ENCODE data around the gene JPH3.

JPH3 gene

DNA sequence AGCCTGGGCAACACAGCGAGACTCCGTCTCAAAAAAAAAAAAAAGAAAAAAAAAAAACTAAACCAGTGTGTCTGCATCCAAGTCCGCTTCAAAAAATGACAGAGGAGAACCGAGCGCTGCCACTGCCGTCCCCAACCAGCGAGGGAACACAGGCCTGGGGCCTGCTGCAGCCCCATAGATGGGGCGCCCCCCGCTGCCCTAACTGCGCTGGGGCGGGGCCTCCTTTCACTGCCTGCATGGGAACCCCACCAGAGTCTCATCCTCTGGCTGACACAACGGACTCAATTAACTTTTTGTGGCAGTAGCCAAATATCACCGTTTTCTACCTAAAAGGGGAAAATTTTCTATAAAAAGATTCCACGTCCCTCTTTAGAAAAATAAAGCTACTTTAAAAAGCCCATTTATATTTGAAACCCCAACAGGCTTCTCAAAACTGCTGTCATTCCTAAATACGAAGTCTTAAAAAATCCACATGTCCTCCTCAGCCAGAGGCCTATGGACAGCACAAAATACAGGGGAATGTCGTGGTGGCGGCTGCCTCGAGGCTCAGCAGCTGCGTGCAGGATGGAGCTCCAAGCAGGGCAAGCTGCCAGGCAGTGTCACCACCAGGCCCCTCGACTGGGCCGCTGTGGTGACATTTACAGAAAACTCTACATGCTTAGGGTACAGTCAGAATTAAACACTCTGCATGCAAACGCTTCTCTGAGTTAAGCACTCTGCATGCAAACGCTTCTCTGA, 133.1 kb downstream of the JPH3 start:
- no peak for DNase-seq (ENCODE audit: low spot score)
- in situ Hi-C loops (cut with MboI; ENCODE audit: low pct_unique_long_range_greater_than_20kb, low sequenced_read_pairs, unreplicated experiment), result no loop called here
- TF ChIP-seq, protein P1, sequence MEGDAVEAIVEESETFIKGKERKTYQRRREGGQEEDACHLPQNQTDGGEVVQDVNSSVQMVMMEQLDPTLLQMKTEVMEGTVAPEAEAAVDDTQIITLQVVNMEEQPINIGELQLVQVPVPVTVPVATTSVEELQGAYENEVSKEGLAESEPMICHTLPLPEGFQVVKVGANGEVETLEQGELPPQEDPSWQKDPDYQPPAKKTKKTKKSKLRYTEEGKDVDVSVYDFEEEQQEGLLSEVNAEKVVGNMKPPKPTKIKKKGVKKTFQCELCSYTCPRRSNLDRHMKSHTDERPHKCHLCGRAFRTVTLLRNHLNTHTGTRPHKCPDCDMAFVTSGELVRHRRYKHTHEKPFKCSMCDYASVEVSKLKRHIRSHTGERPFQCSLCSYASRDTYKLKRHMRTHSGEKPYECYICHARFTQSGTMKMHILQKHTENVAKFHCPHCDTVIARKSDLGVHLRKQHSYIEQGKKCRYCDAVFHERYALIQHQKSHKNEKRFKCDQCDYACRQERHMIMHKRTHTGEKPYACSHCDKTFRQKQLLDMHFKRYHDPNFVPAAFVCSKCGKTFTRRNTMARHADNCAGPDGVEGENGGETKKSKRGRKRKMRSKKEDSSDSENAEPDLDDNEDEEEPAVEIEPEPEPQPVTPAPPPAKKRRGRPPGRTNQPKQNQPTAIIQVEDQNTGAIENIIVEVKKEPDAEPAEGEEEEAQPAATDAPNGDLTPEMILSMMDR (IDR thresholded peaks at IDR 0.05; ENCODE audit: extremely low read depth, insufficient read depth, missing control alignments), result no peak

DNA sequence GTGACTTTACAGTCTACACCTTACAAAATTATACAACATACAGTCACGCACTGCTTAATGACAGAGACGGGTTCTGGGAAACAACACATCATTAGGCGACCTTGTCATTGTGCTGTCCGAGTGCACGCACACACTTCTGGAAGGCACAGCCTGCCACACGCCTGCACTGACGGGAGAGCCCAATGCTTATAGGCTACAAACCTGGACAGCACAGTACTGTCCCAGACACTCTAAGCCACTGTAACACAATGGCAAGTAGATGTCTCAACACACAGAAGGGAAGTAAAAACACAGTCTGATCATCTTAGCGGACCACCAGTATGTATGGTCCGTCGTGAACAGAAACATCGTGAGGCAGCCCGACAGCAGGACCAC, 133.7 kb downstream of the JPH3 start:
- TF ChIP-seq, protein P1 (IDR thresholded peaks at IDR 0.05; ENCODE audit: extremely low read depth, insufficient read depth, missing control alignments), result no peak
- no peak for DNase-seq (ENCODE audit: low spot score)
- in situ Hi-C loops (cut with MboI; ENCODE audit: low pct_unique_long_range_greater_than_20kb, low sequenced_read_pairs, unreplicated experiment), result no loop called here

DNA sequence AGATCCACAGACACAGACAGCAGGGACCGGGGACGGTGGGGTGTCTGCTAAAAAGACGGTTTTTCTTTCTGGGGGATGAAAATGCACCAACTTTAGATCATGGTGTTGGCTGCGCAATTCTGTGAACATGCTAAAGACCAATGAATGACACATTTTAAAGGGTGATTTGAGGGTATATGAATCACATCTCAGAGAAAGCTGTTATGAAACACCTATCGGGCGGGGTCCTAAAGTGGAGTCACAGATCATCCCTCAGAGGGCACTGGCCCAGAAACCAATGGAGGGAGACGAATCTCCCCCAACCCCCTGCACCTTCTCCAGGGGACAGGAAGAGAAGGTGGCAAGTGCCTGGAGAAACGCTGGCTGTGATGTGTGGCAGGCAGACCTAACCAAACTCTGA, 137.5 kb downstream of the JPH3 start:
- DNase-seq (ENCODE audit: low spot score), result no peak
- in situ Hi-C loops (cut with MboI; ENCODE audit: low pct_unique_long_range_greater_than_20kb, low sequenced_read_pairs, unreplicated experiment), result no loop called here
- TF ChIP-seq, protein P1 (IDR thresholded peaks at IDR 0.05; ENCODE audit: extremely low read depth, insufficient read depth, missing control alignments), result no peak

DNA sequence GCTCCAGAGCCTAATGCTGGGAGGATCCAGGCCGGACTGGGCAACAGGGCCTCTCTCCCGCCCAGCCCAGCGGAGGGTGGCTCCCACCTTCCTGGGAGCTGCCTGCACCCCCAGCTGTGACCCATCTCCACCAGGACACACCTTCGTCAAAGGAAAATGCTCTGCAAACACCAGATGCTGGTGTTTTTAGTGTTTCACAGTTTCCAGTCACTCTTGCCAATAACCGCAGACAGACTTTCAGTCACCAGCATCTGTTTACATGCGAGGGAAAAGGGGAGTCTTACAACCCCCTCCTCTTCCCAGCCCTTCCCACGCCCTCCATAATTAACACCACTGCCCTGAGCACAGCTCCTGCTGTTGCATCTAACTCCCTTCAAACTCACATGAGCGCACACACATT, 138.1 kb downstream of the JPH3 start:
- in situ Hi-C loops (cut with MboI; ENCODE audit: low pct_unique_long_range_greater_than_20kb, low sequenced_read_pairs, unreplicated experiment), result no loop called here
- TF ChIP-seq, protein P1 (IDR thresholded peaks at IDR 0.05; ENCODE audit: extremely low read depth, insufficient read depth, missing control alignments), result no peak
- DNase-seq (ENCODE audit: low spot score), result no peak

DNA sequence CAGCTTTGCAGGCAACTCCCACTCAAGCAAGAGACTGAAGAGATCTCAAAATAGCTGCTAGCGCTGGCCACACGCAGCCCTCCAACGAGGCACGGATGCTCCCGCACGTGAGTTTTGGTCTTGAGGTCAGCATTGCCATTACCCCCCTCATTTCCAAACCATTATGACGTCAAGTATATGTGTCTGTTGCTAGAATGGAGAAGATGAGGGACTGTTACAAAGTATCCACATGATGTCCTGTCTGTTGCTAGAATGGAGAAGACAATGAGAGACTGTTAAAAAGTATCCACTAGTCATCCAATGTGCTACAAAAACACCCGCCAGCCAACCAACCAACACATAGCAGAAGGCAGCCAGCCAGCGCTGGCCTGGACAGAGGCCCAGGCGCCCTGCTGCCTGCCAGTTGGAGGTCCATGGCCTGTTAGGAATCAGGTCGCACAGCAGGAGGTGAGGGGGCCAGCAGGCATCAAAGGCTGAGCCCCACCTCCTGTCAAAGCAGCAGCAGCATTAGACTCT, 138.7 kb downstream of the JPH3 start:
- in situ Hi-C loops (cut with MboI; ENCODE audit: low pct_unique_long_range_greater_than_20kb, low sequenced_read_pairs, unreplicated experiment), result no loop called here
- TF ChIP-seq, protein P1 (IDR thresholded peaks at IDR 0.05; ENCODE audit: extremely low read depth, insufficient read depth, missing control alignments), result no peak

DNA sequence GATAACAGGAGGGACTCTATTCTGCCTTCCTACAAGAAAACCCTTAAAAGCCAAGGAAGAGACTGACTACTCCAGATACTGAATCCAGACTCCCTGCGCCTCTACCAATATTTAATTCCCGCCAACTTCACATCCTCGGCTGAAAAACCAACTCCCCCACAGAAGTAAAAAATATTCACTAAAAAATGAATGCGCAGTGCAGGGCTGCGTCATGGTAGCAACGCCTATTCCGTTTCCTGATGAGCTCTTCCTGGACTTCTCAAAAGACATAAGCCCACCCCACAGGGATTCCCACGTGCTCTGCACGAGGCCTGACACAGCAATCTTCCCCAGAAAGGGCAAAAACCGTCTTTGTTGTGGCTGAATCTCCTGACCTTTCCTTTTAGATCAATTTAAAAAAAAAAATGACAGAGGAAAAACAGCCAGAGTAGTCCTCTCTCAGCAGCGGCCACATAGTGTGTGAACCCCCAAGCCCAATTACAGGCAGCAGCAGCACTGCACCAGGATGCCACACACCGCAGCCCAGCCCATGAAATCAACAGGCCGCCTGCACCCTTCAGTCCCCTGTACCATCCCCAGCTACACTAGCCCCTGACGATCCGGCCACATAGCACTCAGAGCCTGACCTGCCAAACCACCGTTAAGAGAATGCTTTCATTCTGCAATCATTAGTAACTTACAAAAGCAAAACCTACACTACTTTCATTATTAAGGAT, 139.6 kb downstream of the JPH3 start:
- TF ChIP-seq, protein P1 (IDR thresholded peaks at IDR 0.05; ENCODE audit: extremely low read depth, insufficient read depth, missing control alignments), result no peak
- no peak for DNase-seq (ENCODE audit: low spot score)
- in situ Hi-C loops (cut with MboI; ENCODE audit: low pct_unique_long_range_greater_than_20kb, low sequenced_read_pairs, unreplicated experiment), result no loop called here

More for the DNA sequence above, 138.7 kb downstream of the JPH3 start:
- no peak for DNase-seq (ENCODE audit: low spot score)
